ENCODE data around the gene CCNJL.

DNA sequence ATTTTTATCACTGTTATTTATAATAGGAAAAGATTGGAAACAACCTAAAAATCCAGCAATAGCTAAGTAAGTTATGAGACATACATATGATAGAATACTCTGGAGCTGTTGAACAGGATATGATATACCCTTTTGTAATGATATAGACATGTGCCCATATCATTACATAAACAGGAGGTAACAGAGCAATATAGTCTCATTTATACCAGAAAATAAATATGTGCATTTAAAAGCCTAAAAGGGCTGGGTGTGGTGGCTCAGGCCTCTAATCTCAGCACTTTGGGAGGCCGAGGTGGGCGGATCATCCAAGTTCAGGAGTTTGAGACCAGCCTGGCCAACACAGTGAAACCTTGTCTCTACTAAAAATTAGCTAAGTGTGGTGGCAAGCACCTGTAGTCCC, 85.4 kb downstream of the CCNJL start:
- TF ChIP-seq, protein P1, sequence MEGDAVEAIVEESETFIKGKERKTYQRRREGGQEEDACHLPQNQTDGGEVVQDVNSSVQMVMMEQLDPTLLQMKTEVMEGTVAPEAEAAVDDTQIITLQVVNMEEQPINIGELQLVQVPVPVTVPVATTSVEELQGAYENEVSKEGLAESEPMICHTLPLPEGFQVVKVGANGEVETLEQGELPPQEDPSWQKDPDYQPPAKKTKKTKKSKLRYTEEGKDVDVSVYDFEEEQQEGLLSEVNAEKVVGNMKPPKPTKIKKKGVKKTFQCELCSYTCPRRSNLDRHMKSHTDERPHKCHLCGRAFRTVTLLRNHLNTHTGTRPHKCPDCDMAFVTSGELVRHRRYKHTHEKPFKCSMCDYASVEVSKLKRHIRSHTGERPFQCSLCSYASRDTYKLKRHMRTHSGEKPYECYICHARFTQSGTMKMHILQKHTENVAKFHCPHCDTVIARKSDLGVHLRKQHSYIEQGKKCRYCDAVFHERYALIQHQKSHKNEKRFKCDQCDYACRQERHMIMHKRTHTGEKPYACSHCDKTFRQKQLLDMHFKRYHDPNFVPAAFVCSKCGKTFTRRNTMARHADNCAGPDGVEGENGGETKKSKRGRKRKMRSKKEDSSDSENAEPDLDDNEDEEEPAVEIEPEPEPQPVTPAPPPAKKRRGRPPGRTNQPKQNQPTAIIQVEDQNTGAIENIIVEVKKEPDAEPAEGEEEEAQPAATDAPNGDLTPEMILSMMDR (IDR thresholded peaks at IDR 0.05) = no peak
- TF ChIP-seq ZFX (IDR thresholded peaks at IDR 0.05; ENCODE audit: borderline replicate concordance) = no peak

All from 22Rv1 (cell line).